Right ventricle myocardium superior (tissue), 1 donor: ENCODE measurements around the gene BSN. TPM values are rescaled to one million over a fixed set of nuclear protein-coding genes. Genes with fewer than 3 reads are reported as not detected.
"Not testable (repeated sequence)": the region's sequence is repeated elsewhere in the genome, so short reads cannot be mapped to it uniquely, and the experiment has no call there.

Experiments used
- ATAC-seq: fragments of 200-7000 bp; cut with Tn5 transposase; one replicate; pipeline ENCODE4 v1.9.1; 2020; ENCODE audit warnings: mild to moderate bottlenecking; ENCODE audit not compliant: poor library complexity
- DNase-seq: peaks from one replicate; pipeline ENCODE4 v3.0.0-alpha.2; 2020
- intact Hi-C: fragments of 100-400 bp; cut with DNase I; formaldehyde crosslinking; loops from one replicate; pipeline ENCODE4 v1.11.2; 2022
- total RNA-seq: library from RNA; stranded (reverse); fragmentation: NEBNext Ultra II Directional; extraction: Animal tissue kit (Norgen Biotek cat#: 25700); gene quantifications from one replicate; pipeline ENCODE4 v1.2.1, GENCODE V29; 2021
- donor health status: DM: no; HTN: yes; CAD: no; lungs with severe emphysema.

The BSN gene
- total RNA-seq, 1 donor from 2014 or later, result 0.27 TPM

GRCh38 chr3:49582177-49582576, 27.9 kb downstream of the BSN start:
- intact Hi-C loops, result no loop called here
- DNase-seq, result no peak
- ATAC-seq, result no peak

- intact Hi-C loops, ATAC-seq, DNase-seq: not testable (repeated sequence)
Measured at GRCh38 chr3:49585261-49585755, 31.0 kb downstream of the BSN start.

DNA sequence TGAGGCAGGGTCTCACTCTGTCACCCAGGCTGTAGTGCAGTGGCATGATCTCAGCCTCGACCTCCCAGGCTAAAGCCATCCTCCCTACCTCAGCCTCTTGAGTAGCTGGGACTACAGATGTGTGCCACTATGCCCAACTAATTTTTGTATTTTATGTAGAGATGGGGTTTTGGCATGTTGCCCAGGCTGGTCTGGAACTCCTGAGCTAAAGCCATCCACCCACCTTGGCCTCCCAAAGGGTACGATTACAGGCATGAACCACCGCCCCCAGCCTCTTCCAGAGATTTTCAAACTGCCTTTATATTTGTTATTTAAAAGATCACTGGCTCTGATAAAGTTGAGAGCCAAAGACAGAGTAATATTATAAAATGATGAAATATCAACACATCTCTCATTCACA, 37.3 kb downstream of the BSN start:
- no peak for ATAC-seq
- intact Hi-C loops, result no loop called here
- no peak for DNase-seq

- intact Hi-C loops, result no loop called here
- no peak for ATAC-seq
- no peak for DNase-seq
Measured at GRCh38 chr3:49593041-49593440, 38.8 kb downstream of the BSN start.

- intact Hi-C loops, result no loop called here
- no peak for ATAC-seq
- DNase-seq, result no peak
Measured at GRCh38 chr3:49600781-49601180, 46.5 kb downstream of the BSN start.

GRCh38 chr3:49601358-49602048, 47.2 kb downstream of the BSN start:
- ATAC-seq (no peak), DNase-seq (no peak)
- intact Hi-C loops, result no loop called here

- DNase-seq (no peak), ATAC-seq (no peak)
- intact Hi-C loops, result no loop called here
Measured at GRCh38 chr3:49602049-49602554, 47.8 kb downstream of the BSN start.

DNA sequence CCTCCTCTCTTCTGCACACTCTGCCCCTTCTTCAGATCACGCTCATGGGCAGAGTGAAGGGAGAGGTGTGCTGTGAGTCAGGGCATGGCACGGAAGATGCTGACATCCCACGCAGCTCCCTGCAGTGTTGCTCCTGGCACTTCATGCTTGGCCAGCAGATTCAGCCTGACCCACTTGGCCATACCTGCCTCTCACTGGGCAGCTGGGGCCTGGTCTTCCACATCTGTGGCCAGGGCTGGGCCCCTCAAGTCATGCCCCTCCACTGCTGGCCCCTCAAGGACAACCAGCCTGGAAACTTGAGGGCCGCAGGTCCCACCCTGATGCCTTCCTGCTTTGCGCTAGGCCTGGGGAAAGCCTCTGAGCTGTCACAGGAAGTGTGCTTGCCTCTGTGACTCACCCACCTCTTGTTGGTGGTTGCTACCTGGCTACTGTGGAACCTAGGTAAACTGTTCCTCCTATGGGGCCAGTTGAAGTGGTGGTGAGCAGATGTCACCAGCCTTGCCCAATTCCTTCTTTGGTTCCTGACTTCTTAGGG, 48.7 kb downstream of the BSN start:
- intact Hi-C loops, result no loop called here
- DNase-seq (no peak), ATAC-seq (no peak)

GRCh38 chr3:49606427-49606826, 52.1 kb downstream of the BSN start:
- DNase-seq (no peak), ATAC-seq (no peak)
- intact Hi-C loops, result no loop called here

GRCh38 chr3:49607105-49607591, 52.9 kb downstream of the BSN start:
- ATAC-seq, result peak; percentile 41
- intact Hi-C loops, result no loop called here
- no peak for DNase-seq

- intact Hi-C loops, result no loop called here
- no peak for DNase-seq
- ATAC-seq, result no peak
Measured at GRCh38 chr3:49607796-49608195, 53.5 kb downstream of the BSN start.

DNA sequence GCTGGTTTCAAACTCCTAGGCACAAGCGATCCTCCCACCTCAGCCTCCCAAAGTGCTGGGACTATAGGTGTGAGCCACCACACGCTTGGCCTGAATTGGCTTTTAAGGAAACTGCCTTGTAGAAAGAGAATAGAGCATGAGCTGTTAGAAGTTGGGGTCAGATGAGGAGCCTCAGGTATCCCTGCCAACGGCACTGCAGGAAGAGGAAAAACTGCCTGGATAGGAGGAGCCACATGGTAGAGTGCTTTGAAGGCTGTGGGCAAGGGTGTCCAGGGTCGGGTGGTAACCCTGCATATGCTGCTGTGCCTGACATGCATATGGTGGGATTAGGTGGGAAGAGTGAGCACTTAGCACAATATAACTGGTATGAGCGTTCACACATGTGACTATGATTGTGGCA, 55.0 kb downstream of the BSN start:
- intact Hi-C loops, result no loop called here
- DNase-seq, result no peak
- no peak for ATAC-seq

- intact Hi-C loops, result no loop called here
- ATAC-seq (peak; percentile 59), DNase-seq (peak; percentile 47)
Measured at GRCh38 chr3:49609815-49610214, 55.5 kb downstream of the BSN start.

DNA sequence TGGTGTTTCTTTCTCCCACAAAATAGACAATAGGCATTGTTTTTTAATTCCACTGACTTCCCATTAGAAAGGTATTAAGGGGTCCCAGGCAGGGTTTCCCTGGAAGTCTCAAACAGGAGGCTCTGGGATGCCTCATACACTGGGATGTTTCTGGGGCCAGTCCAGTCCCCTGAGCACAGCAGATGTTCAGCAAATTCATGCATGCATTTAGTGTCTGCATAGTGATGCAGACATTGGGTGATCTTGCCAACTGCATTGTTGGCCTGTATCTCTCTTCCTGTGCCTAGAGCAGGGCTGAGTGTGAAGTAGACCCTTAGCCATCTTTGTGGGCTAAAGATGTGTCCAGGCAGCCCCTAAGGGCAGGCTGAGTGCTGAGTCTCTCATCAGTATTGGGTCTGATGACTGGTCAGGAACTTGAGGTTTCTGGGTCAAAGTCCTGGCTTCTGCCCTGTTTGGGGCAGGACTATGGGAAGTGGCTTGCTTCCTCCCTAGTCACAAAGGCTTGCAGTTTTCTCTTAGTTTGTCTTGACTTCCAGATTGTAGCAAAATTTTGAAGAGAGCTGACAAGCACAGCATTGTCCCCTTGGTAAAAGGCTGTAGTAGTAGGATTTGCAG, 56.5 kb downstream of the BSN start:
- ATAC-seq (no peak), DNase-seq (no peak)
- intact Hi-C loops, result no loop called here

DNA sequence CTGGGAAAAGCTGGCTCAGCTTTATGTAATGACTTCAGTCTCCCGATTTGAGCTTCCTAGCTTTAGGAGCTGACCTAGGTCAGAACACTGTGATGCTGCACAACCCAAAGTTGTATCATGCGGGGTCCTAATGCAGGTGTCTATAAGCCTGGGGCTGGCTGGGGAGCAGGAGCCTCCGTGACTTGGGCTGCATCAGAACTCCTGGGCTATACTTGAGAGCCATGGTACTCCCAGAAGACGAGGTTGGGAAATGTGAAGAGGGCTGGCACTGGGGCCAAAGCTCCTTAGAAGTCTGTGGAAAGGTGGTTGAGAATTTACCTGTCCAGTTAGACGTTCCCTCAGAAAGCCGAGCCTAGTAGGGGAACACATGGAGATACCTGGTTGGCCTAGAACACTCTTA, 57.0 kb downstream of the BSN start:
- ATAC-seq (no peak), DNase-seq (no peak)
- intact Hi-C loops, result no loop called here

- intact Hi-C loops, result no loop called here
- ATAC-seq (no peak), DNase-seq (no peak)
Measured at GRCh38 chr3:49611719-49612118, 57.4 kb downstream of the BSN start.

DNA sequence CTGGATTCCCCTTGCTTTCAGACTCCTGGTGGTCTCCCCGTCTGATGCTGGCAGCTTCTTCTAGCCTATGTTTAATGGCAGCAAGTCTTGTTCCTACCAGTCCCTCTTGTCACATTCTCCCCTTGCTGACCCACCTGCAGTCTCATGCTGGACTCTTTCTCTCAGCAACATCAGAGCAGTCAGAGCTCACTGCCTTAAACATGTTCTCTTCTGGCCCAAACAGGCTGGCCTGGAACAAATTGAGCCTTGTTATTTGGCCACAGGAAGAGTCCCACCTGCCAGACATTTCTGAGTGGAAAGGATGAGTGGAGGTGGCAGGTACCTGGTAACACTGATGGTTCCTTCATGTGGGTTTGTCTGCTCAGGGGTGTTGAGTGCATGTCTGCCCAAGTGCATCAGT, 60.7 kb downstream of the BSN start:
- intact Hi-C loops, result no loop called here
- ATAC-seq (no peak), DNase-seq (no peak)

DNA sequence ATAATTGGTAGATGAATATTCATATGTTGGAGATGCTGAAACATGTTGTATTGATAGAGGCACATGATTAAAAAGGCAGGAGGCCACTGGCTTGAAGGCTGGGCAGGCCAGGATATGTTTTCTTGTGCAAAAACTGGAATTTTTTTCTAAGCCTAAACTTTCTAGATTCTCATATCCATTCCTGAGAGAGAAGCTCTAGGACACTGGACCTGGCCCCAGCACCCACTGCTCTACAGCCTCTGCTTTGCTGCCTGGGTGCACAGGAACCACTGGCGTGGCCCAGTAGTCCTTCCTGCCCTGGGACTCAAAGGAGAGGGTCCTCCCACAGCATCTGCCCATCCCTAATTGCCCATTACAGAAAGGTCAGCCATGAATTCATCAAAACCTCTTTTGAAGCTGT, 61.8 kb downstream of the BSN start:
- DNase-seq (no peak), ATAC-seq (no peak)
- intact Hi-C loops, result no loop called here

- no peak for DNase-seq
- ATAC-seq, result no peak
- intact Hi-C loops, result no loop called here
Measured at GRCh38 chr3:49616491-49616941, 62.2 kb downstream of the BSN start.
